HG03135 (cell line): ENCODE results near the gene DNAJA3.

Experiments used
- ATAC-seq: cut with Tn5 transposase; IDR thresholded peaks from one replicate; pipeline ENCODE4 v1.9.1; 2021; ENCODE audit warnings: mild to moderate bottlenecking, moderate library complexity; ENCODE audit not compliant: unreplicated experiment

Gene DNAJA3

GRCh38 chr16:4472880-4473279, 47.2 kb downstream of the DNAJA3 start:
- no peak for ATAC-seq

- no peak for ATAC-seq
These were observed 48.7 kb downstream of the DNAJA3 start, which contains the start of gene NMRAL1 for GRCh38 chr16:4474192-4474961. Gene NMRAL1 (minus strand): TSS chr16:4474625. CDS start chr16:4474132, 493 bp downstream.

- ATAC-seq = peak; percentile 82
These were observed 50.5 kb downstream of the DNAJA3 start, which contains the start of gene HMOX2 for GRCh38 chr16:4475880-4476788. Gene HMOX2 (plus strand): TSS chr16:4476398. CDS start chr16:4505525, 29,127 bp downstream.

- ATAC-seq = no peak
These were observed 52.3 kb downstream of the DNAJA3 start for GRCh38 chr16:4477966-4478365.

GRCh38 chr16:4481526-4481925, 55.9 kb downstream of the DNAJA3 start:
- no peak for ATAC-seq

GRCh38 chr16:4481963-4482362, 56.3 kb downstream of the DNAJA3 start:
- ATAC-seq = no peak

DNA sequence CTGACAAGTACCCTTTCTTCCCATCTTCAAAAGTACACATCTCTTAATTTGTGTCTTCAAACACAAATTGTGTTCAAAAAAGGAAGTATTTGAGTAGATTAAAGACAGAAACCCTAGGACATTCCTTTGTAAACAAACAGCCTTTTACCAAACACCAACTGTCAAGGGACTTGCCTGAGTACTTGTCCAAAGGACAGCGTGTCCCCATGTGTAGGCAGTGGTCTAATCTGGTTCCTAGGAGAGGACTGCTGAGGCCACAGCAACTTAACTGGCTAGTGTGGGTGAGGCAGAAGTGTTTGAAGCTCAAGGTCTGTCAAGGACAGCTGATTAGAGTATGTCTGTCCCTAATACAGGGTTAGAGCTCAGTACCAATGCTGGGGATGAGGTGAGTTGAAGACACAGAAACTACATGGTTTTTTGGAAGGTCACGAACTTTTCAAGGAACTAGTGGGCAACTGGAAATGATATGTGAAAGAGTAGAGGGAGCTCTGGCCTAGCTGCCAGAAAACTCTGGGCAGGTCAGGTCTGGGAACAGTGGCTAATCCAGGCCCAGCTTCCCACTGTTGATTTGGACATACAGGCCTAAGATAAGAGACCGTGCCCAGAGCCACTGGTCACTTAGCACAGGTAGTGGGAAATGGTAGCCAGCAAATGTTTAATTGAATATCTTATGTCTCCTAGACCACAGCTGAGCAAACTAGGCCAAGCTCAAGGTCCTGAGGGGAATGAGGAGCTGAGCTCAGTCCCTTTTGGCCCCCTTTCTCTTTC, 60.6 kb downstream of the DNAJA3 start:
- ATAC-seq = no peak

DNA sequence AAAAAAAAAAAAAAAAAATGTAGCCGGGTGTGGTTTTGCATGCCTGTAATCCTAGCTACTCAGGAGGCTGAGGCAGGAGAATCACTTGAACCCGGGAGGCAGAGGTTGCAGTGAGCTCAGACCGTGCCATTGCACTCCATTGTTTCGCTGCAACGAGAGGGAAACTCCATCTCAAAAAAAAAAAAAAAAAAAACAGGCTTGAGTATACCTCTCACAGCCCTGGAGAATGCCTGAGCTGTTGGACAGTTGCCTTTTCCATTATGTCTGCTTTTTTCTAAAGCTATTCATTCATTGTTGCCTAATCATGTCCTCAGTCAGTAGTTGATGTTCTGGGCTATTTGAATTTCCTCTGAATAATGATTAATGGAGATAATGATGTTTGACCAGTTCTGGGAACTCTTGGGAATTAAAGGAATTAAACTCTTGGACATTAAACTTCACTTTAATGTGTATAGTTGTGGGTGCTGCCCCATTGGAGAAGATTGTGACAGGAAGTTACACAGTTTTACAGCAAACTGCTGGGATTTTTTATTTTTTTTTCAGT, 62.4 kb downstream of the DNAJA3 start:
- no peak for ATAC-seq

DNA sequence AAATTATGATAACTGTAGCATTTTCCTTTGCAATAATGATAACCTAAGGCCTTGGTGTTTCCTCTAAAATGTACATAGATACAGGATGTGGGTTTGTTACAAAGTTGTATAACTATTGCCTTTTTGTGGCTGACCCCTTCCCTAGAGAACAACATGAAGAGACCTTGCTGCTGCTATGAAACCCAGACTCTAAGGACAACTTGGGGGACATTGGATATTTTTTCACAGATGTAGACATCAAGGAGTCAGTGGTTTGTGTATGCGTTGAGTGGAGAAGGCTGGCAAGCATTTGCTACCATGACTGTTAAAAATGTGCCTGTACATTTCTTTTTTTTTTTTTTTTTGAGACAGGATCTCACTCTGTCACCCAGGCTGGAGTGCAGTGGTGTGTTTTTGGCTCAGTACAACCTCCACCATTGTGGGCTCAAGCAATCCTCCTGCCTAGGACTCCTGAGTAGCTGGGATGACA, 62.9 kb downstream of the DNAJA3 start:
- no peak for ATAC-seq

- ATAC-seq = no peak
These were observed 63.4 kb downstream of the DNAJA3 start for GRCh38 chr16:4489030-4489429.

- ATAC-seq = no peak
These were observed 66.2 kb downstream of the DNAJA3 start for GRCh38 chr16:4491898-4492297.

- no peak for ATAC-seq
These were observed 69.2 kb downstream of the DNAJA3 start for GRCh38 chr16:4494746-4495490.

DNA sequence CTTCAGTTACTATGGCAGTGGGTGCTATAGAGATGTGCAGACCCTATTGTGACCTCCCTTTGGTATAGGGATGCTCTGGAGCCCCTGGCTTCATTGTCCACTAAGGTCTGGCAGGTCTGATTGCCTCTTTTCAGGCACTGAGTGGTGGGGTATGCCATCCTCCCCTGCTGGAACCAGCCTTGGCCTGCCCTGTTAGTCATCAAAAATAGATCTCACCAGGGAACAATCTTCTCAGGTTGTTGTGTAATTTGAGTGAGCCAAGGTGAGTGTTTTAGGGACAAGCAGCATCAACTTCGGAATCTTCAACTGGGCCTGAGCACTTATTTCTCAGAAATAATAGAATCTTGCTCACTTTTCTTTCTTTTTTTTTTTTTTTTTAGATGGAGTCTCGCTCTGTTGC, 70.1 kb downstream of the DNAJA3 start:
- no peak for ATAC-seq

DNA sequence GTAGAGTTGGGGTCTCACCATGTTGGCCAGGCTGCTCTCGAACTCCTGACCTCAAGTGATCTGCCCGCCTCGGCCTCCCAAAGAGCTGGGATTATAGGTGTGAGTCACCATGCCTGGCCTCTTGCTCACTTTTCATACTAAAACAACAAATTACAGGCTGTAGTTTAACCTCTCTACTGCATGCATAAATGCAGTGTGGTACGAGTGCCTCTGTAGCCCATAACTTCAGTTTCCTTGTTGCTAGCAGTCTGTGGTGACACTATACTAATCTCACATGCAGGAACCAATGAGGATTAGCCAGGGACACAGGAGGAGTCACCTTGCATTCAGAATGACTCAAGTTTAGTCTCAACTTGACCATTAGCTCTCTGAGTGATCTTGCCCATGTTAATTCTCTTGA, 70.6 kb downstream of the DNAJA3 start:
- no peak for ATAC-seq

DNA sequence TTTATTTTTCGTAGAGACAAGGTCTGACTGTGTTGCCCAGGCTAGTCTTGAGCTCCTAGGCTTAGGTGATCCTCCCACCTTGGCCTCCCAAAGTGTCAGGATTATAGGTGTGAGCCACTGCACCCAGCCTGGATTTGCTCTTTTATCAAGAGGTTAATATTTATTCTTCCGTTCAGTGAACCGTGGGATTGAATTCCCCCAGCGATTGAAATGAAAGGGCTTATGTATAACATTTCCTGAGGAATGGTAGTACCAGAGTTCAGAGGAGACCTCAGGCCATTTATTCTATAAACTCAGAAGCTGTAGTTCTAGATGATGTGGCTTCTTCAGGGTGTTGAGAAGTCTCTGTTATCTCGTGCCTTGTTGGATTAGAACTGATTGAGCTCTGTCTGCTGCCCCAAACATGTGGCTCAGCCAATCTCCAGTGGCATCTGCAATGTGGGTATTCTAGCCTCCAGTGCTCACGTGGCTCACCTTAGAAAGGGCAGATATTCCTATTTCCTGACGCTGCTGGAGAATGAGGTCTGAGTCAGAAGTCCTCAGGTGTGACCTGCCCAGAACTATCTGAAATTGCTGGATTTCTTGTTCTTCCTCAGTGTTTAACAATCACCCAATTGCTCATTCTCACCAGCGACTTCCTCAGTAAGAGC, 73.0 kb downstream of the DNAJA3 start:
- no peak for ATAC-seq

DNA sequence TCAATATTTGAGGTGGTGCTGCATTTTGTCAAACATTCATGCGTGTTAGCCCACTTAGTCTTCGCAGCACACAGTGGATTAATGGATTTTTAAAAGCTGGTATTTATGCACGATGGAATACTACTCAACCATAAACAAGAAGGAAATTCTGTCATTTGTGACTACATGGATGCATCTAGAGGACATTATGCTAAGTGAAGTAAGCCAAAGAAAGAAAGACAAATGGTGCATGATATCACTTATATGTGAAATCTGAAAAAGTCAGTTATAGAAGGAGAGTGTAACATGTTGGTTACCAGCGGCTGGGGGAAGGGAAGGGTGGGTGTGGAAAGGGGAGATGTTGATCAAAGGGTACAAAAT, 73.5 kb downstream of the DNAJA3 start:
- no peak for ATAC-seq

DNA sequence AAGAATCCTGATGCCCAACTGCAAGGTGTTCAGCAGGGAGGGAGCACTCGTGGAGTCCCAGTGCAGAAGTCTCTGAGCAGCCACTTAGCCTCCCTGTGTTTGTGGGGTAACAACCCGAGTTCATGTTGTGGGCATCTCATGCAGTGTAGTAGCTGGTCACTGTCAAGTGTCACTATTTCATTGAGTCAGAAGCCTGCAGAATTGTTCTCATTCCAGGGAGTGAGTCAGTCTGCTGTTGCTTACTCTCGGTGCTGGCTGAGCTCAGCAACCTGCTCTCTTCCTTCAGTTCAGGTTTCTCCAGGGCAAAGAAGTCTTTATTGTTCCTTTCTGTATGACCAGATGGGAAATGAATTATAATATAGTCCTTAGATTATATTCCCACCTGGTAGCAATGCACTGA, 74.6 kb downstream of the DNAJA3 start:
- no peak for ATAC-seq

- ATAC-seq = no peak
These were observed 75.4 kb downstream of the DNAJA3 start for GRCh38 chr16:4501071-4501478.

DNA sequence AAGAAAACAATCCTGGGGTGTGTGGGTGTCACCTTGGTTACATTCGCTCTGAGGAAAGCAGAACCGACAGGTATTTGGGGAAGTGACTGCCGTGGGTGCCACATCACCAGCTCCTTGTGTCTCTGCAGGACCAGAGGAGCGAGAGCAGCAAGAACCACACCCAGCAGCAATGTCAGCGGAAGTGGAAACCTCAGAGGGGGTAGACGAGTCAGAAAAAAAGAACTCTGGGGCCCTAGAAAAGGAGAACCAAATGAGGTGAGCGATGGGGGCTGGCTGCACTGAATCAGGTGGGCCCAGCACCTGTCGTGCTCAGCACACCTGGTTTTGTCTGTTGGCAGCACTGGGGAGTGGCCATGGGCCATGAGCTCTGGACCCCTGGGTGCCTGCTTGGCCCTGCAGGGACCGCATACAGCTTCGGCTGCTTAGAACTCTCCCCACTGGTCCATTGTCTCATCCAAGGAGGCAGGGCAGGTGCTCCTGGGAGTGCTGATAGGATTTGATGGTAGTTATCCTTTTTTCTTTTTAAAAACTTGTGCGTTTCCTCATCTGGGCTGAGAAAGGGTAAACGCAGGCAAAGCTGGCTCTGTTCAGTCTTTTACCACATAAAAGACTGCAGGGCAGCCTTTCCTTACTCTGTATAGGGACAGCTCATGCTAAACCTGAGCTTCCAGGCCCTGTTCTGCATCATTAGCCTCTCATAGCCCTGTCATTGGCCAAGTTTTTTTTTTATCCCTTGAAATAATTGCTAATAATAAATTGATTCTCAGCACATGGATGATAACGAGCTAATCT, 79.9 kb downstream of the DNAJA3 start:
- peak; percentile 88 for ATAC-seq
